ENCODE data around the gene MYRFL.
A peak's percentile ranks its signal among the peaks of the same experiment; 100 is the strongest.
"Not testable (repeated sequence)": the region's sequence is repeated elsewhere in the genome, so short reads cannot be mapped to it uniquely, and the experiment has no call there.

The MYRFL gene

DNA sequence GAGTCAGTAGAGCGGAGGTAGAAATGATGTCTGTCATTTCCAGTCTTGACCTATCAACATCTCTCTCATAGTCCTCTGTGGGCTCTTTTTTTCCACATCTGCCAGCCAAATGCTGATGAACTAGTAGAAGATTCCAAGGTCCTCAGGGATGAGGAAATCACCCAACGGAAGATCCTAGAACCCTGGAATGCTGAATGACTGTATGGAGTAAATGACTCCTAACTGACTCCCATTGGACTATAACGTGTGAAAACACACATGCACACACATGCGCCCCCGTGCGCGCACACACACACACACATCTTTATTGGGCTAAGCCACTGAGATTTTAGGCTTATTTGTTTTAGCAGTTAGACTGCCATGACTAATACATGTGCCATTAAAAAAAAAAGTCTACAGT lies 159.2 kb downstream of the MYRFL start:
- no peak overlapping the region for H3K4me3 ChIP-seq (ENCODE audit: low read length)
- TF ChIP-seq, protein P1, sequence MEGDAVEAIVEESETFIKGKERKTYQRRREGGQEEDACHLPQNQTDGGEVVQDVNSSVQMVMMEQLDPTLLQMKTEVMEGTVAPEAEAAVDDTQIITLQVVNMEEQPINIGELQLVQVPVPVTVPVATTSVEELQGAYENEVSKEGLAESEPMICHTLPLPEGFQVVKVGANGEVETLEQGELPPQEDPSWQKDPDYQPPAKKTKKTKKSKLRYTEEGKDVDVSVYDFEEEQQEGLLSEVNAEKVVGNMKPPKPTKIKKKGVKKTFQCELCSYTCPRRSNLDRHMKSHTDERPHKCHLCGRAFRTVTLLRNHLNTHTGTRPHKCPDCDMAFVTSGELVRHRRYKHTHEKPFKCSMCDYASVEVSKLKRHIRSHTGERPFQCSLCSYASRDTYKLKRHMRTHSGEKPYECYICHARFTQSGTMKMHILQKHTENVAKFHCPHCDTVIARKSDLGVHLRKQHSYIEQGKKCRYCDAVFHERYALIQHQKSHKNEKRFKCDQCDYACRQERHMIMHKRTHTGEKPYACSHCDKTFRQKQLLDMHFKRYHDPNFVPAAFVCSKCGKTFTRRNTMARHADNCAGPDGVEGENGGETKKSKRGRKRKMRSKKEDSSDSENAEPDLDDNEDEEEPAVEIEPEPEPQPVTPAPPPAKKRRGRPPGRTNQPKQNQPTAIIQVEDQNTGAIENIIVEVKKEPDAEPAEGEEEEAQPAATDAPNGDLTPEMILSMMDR (conservative IDR thresholded peaks at IDR 0.05; ENCODE audit: low read length) = no peak
- peak; percentile 64 for DNase-seq (ENCODE audit: low read depth)

DNA sequence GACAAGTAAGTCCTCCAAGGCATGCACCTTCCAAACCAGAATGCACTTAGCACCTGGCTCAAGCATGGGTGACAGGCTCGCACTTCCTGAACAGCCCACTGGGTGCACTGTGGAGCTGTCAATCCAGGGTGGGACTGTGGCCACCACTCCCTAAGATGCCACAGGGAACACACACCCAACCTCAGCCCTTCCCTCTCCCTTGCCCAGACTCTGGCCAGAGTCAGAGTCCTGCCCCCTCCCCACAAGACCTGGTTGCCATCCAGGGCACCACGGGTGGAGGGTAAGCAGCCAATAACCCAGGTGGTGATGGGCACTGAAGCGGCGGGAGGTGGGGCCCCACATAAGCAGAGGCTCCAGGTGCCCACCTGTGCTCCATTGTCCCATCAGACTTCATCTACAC lies 160.6 kb downstream of the MYRFL start:
- TF ChIP-seq, protein P1 (conservative IDR thresholded peaks at IDR 0.05; ENCODE audit: low read length) = peak; percentile 14; the same call in 1 of the 2 replicates
- H3K4me3 ChIP-seq (ENCODE audit: low read length) = no peak overlapping the region
- DNase-seq (ENCODE audit: low read depth) = no peak

DNA sequence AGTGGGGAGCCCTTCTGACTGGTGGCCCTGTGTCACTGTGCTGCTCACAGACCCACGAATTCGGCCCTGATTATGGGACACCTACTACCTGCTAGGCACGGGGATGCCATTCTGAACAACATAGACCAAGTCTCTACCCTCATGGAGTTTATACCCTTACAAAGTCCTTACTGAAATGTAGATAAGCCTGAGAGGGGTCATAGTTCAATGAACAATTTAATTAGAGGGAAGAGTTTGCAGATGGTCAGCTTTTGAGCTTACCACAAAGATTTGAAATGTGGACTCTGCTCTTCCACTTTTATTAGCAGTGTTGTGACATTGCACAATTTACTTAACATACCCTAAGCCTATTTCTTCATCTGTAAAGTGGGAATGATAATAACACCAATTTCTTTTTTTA lies 161.1 kb downstream of the MYRFL start:
- no peak for DNase-seq (ENCODE audit: low read depth)
- no peak overlapping the region for H3K4me3 ChIP-seq (ENCODE audit: low read length)
- TF ChIP-seq, protein P1 (conservative IDR thresholded peaks at IDR 0.05; ENCODE audit: low read length) = no peak

DNA sequence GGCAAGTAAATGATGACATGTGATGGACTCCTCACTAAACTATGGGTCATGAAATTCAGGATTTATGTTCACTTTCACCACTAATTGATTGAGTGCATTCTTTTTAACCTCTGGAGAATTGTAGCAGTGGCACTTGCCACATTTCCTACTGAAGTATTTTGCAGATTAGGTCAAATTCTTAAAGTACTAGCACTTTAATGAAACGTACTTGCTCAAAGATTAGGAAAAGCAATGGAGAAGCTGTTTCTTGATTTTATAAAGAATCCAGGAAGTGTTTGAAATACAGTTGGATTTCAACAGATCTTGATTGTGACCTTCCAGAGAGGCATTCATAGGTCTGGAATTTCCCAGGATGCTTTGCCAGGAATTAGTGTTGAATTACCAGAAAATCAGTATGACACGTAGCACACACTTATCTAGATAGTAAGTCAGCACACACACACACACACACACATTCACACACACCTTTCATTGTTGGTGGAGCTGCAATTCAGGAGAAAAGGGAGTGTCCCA lies 162.6 kb downstream of the MYRFL start:
- TF ChIP-seq, protein P1 (conservative IDR thresholded peaks at IDR 0.05; ENCODE audit: low read length) = no peak
- DNase-seq (ENCODE audit: low read depth) = peak; percentile 97
- H3K4me3 ChIP-seq (ENCODE audit: low read length) = no peak overlapping the region

DNA sequence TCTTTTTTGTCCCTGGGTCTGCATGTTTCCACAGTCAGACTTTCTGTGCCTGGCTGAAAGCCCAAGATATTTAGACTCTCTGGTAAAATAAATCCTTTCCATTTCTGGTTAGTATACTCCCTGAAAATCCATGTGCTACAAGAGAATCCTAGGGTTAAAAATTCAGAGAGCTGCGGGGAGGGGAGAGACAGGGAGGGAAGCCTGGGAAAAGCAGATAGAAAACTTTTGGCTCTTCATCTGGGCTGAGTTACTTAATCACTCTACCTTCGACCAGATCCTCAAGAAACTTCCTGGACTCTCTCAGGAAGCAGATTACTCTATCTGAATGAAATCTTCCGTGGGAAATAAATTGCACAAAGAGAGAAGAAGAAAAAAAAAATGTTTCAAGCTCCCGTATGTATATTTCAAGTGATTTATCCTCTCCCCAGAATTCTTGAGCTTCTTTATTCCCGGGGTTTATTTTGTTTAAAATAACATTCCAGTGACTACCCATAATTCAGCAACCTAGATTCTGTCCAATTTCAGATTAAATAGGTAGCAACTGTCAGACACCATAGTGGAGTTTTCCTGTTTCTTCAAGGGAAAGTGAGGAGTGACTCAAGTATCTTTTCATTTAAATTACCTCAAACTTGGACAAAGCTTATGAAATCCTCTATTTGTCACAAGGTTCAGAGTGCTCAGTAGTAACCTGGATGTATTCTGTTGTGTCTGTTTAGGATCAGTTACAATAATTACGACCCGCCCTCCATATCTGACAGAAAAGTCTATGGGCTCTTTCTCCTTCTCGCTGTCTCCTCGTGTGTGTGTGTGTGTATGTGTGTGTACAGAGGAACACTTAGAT lies 163.7 kb downstream of the MYRFL start:
- H3K4me3 ChIP-seq (ENCODE audit: low read length) = no peak overlapping the region
- peak; percentile 87 for DNase-seq (ENCODE audit: low read depth)
- TF ChIP-seq, protein P1 (conservative IDR thresholded peaks at IDR 0.05; ENCODE audit: low read length) = no peak

DNA sequence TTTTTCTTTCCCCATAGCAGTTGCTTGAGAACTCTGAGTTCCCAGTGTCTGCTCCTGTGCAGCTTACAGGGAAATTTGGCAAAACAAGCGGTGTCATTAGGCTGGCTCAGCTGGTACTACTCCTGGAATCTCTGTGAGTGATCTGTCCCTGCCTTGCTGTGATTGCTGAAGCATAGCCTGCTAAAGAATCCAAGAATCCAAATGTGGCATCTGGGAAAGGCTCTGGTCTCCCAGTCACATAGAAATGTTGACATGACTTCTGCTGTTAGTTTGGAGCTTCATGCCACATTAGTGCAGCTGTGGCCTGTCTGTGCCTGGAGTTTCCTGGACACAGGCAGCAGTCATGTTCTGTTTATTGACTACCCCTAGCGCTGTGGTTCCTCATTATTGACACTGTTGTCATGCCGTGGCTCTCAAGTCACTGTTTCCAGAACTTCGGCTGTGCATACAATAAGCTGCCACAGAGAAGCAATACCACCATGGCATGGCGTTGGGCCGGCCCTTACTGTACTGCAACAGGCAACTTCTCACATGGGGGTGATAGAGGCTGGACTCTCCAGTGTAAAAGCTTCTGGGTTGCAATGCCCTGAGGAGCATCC lies 166.8 kb downstream of the MYRFL start:
- peak; percentile 20 for DNase-seq (ENCODE audit: low read depth)
- H3K4me3 ChIP-seq (ENCODE audit: low read length) = no peak overlapping the region
- TF ChIP-seq, protein P1 (conservative IDR thresholded peaks at IDR 0.05; ENCODE audit: low read length) = no peak

DNA sequence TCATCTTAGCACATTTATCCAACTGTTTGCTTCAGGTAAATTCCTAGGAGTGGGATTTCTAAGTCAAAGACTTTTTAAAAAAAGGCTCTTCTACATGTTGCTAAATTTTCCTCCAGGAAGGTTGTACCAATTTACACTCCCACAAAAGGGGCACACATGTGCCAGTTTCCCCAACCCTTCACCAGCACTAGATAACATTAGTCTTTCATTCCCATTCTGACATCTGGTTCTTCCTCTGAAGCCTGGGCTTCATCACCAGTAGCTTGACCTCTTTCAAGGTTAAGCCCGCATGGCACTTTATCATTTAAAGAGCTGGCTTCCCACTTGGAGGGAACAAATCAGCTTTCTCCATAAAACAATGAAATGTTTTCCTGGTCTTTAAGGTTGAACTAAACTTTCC lies 168.4 kb downstream of the MYRFL start:
- no peak overlapping the region for H3K4me3 ChIP-seq (ENCODE audit: low read length)
- TF ChIP-seq, protein P1 (conservative IDR thresholded peaks at IDR 0.05; ENCODE audit: low read length) = no peak
- no peak for DNase-seq (ENCODE audit: low read depth)

DNA sequence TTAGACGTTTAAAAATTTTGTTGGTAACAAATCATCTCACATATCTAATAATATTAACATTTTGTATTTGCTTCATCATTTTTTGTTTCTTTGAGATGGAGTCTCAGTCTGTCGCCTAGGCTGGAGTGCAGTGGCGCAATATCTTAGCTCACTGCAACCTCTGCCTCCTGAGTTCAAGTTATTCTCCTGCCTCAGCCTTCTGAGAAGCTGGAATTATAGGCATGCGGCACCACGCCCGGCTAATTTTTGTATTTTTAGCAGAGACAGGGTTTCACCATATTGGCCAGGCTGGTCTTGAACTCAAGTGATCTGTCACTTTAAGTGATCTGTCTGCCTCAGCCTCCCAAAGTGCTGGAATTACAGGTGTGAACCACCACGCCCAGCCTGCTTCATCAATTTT lies 169.1 kb downstream of the MYRFL start:
- DNase-seq (ENCODE audit: low read depth); H3K4me3 ChIP-seq (ENCODE audit: low read length): not testable (repeated sequence)

All from AG10803 (cell line).